NCI-H510A (cell line): ENCODE measurements around the gene DNAJB12.

Experiments used
- DNase-seq: peaks from one replicate; lab custom pipeline; 2025; lab: John Stamatoyannopoulos, UW

Gene DNAJB12

DNA sequence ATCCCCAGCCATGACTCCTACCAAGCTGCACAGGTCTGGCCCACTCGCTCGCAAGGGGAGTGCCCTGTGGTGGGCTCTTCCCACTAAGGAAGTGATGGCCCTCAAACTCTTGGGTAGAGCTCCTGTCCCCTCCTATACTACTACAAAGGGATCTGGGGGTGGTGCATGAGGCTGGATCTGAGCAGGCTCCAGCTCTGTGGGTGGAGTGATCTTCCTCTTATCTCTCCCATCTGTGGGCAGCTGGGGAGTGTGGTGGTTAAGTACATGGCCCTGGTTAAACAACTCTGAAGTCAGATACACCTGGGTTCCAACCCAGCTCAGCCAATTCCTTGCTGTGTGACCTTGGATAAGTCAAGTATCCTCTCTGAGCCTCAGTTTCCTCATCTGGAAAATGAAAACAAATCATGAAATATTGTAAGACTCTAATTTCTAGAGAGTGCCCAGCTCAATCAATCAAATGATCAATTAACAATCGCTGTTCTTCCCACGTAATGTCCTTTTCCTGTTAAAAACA is 63.6 kb downstream of the DNAJB12 start:
- no peak for DNase-seq

DNA sequence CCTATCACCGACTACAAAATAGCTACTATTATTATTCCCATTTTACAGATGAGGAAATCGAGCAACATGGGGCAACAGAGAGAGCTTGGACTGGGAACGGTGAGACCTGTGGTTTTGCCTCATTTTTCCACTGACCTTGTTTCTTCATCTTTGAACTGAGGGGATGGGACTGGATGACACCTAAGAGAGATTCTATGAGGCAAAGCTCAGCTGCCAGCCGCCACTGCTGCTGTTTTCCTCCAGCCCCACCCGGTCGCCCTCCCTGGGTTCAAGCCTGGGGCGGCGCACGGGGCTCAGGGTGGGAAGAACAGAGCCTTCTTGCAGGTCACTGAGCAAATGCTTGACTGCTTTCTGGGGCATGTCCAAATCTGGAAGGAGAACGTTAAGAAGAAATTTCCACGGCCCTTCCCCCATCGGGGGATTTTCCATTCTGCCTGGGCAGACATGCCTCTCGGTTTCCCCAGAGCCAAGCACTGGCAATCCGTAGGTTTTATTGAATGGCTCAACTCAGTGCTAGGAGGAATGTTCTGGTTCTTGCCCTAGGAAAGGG is 68.7 kb downstream of the DNAJB12 start:
- no peak for DNase-seq

DNA sequence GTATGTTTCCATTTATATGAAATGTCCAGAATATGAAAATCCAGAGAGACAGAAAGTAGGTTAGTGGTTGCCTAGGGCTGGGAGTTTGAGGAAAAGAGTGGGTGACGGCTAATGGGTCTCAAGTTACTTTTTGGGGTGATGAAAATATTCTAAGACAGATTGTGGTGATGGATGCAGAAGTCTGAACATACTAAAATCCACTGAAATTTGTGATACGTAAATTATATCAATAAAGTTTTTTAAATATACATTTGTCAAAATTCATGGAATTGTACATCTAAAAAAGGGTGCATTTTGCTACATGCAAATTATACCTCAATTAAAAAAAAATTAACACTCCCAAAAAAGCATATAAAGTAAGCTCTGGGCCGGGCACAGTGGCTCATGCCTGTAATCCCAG is 71.6 kb downstream of the DNAJB12 start:
- DNase-seq = no peak
